HG03457 (cell line): ENCODE measurements around the gene SHCBP1L.

Experiments
- ATAC-seq: cut with Tn5 transposase; IDR thresholded peaks from one replicate; pipeline ENCODE4 v1.9.1; 2021; ENCODE audit warnings: moderate number of reproducible peaks; ENCODE audit not compliant: unreplicated experiment

SHCBP1L gene

DNA sequence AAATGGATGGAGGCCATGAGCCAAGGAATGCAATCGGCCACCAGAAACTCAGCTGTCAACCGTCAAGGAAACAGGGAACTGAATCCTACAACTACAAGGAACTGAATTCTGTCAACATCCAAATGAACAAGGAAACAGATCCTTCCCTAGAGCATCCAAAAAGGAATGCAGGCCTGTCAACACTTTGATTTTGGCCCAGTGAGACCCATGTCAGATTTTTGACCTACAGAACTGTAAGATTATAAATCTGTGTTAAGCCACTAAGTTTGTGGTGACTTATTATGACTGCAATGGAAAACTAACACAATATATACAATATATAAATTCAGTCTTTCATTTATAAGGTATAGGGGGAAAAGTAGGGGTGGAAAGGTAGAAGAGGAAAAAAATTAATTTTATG lies 55.3 kb downstream of the SHCBP1L start:
- ATAC-seq: no peak

DNA sequence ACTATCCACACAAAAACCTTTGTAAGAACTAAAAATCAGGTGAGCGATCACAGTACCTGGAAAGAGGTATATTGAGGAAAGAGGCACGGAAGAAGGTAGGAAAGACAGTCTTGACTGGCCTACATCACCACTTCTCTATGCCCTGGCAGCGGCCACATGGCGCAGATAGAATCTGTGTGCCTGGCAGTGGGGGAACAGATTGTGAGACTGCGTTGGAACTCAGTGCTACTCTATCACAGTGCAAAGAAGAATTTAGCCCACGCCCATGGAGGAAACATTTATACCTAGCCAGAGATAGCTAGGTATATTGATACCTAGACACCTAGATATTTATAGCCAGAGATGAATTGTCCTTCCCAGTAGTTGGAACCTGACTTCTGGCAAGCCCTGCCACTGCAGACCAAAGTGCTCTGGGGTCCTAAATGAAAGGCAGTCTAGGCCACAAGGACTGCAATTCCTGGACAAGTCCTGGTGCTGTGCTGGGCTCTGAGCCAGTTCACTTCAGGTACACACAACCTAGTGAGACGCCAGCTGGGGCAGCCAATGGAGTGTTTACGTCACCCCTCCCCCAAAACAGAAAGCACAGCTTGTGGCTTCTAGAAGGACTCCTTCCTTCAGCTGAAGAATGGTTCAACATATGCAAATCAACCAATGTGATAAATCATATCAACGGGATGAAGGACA lies 61.9 kb downstream of the SHCBP1L start:
- no peak for ATAC-seq

DNA sequence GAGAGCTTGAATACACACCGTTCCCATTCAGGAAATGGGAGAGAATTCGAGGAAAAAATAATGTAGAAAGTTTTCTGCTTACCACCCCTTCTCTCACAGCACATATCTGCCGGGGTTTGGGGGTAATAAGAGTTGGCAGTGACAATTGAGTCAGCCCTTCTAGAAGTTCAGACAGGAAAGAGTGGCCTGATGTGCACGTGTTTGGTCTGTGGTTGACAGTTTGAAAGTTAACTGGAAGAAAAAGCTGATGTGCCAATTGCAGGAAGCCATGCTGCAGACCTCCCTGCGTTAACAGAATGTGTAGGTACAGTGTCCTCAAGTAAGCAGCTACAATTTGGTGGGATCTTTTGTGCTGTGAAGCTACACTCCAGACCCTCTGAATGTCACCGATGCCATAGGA lies 63.0 kb downstream of the SHCBP1L start:
- ATAC-seq: no peak

DNA sequence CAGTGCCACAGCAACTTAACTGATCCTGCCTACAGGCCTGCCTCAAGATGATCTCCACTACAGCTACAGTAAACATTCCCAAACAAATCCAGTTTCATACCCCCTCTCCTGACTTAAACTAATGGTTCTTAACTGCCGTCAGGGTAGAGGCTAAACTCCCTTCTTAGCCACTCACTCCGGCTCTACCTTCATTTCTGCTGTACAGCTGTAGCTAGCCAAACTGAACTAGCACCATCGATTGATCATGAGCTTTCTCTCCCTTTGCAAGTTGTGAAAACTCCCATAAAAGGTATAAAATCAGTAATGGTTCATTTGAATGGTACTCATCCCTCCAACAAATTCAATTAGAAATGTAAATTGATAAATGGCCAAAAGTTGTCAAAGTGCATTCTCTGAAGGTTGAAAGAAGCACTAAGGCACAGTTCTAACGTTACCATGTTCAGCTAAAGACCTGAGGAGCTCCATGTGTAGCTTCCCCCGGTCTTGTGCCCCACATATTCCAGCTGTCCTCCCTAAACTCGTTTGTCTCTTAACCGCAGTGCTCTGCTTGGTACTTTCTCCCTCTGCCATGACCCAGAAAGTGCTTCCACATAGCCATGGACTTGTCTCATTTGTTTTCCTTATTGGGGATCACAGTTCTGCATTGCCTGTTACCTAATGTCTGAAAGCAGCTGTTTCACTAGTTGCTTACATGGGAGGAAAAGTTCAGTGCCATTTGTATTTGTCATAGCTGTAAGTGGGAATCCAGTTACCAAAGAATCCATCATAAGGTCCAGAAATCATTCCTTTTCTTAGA lies 64.0 kb downstream of the SHCBP1L start:
- ATAC-seq: no peak

DNA sequence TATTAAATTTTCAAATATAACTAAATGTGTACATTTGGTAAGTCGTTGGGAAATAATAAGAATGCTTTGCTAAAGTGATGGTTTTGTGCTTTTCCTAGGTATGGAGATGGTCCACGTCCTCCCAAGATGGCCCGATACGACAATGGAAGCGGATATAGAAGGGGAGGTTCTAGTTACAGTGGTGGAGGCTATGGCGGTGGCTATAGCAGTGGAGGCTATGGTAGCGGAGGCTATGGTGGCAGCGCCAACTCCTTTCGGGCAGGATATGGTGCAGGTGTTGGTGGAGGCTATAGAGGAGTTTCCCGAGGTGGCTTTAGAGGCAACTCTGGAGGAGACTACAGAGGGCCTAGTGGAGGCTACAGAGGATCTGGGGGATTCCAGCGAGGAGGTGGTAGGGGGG lies 66.0 kb downstream of the SHCBP1L start:
- no peak for ATAC-seq

DNA sequence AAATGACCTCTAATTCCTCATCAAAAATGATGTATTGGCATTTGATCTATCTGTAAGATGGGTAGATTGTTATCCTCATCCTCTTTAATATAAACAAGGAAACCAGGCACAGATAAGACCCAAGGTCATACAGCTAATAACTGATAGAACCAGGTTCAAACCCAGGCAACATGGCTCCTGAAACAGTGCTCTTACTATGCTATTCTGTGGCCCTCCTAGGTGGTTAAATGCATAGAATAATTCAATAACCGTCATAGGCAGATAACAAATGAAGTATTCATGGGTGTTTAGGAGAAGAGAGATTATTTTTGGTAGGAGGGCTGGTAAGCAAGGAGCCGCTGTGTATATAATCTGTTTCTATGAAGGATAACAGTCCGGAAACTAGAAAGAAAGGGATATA lies 67.4 kb downstream of the SHCBP1L start:
- no peak for ATAC-seq

DNA sequence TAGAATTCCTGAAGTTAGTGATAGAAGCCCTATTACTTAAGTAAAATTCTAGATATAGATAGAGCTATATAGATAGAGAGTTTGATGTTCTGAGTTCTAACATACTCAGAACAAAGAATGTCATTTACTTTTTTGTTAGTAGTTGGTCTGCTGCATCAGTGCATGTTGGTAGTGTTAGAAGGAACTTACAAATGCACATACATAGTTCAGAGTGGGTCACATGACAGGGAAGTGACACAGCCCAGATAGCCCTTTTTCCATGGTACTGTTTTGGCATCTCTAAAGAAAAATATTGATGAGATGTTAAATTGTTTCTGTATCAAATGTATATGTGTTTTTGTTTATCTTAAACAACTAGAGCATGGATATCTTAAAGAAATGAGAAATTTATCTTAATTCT lies 68.1 kb downstream of the SHCBP1L start:
- no peak for ATAC-seq

DNA sequence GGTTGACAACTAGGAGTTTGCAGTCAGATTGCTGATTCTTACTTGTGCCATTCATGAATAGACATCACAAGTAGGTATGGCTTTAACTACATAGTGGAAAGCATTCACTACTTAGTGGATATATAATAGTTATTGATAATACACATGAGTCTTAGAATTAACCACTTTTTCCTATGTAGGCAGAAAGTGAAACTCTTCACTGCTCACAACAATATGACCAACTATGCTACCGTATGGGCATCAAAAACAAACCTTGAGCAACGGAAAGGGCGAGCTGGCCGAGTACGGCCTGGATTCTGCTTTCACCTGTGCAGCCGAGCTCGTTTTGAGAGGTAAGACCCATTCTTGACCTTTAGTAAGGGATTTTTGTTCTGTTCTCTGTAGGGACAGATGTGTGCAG lies 75.1 kb downstream of the SHCBP1L start:
- ATAC-seq: no peak

DNA sequence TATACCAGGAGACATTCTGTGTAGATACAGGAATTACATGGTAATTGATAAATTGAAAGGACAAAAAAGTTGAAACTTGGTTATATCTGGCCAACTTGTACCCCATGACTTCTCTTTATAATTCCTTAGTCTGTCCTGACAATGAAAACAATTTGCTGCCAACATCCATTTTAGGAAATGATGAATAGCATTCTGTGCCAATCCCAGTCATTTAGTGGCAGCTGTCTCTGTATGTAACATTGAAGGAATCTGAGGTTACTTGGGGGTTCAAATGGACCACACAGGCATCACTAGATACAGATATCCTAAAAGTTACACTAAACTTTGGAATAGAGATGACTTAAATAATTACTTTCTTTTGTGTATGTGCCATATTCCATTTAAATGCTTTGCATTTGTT lies 75.6 kb downstream of the SHCBP1L start:
- no peak for ATAC-seq

DNA sequence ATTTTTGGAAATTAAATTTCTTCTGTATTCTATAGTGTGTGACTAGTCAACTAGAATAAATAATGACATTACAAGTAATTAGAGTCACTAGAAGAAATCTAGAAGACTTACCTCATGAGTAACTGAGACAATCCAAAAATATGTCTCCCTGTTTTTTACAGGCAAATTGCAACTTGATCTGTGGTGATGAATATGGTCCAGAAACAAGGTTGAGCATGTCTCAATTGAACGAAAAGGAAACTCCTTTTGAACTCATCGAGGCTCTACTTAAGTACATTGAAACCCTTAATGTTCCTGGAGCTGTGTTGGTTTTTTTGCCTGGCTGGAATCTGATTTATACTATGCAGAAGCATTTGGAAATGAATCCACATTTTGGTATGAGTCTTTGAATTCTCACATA lies 77.1 kb downstream of the SHCBP1L start:
- no peak for ATAC-seq

DNA sequence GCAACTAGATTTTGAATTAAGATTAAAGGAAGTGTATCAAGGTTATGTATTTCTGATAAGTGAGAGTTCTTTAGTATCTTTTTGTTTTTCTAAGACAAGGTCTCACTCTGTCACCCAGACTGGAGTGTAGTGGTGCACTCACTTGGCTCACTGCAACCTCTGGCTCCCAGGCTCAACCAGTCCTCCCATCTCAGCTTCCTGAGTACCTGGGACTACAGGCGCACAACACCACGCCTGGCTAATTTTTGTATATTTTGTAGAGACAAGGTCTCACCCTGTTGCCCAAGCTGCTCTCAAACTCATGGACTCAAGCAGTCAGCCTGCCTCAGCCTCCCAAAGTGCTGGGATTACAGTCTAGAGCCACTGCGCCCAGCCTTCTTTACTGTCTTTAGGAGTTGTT lies 80.1 kb downstream of the SHCBP1L start:
- ATAC-seq: no peak

DNA sequence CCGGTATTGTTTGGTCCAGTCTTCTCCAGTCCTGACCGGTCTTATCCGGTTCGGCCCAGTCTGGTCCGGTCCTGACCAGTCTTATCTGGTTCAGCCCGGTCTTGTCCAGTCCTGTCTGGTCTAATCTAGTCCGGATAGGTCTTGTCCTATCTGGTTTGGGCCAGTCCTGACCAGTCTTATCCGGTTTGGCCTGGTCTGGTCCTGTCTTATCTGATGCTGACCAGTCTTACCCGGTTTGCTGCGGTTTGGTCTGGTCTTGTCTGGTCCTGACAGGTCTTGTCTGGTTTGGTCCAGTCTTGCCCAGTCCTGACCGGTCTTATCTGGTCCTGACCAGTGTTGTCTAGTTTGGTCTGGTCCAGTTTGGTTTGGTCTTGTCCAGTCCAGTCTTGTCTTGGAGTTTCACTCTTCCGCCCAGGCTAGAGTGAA lies 83.7 kb downstream of the SHCBP1L start:
- ATAC-seq: no peak

DNA sequence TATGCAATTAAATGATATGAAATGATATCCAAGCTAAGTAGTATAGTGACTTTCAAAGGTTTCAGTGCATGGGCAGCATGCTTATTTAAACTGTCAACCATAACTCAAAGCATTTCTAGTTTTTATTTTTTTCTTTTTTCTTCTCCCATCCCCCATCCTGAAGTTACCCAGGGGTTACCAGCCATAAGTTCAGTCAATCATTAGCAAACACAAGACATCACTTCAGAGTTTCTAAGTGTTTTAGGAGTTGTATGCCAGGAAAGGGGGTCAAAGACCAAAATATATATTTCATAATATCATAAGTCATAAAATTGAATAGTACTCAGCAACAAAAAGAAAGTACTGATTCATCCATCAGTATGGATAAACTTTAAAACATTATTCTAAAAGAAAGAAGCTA lies 85.1 kb downstream of the SHCBP1L start:
- ATAC-seq: no peak

DNA sequence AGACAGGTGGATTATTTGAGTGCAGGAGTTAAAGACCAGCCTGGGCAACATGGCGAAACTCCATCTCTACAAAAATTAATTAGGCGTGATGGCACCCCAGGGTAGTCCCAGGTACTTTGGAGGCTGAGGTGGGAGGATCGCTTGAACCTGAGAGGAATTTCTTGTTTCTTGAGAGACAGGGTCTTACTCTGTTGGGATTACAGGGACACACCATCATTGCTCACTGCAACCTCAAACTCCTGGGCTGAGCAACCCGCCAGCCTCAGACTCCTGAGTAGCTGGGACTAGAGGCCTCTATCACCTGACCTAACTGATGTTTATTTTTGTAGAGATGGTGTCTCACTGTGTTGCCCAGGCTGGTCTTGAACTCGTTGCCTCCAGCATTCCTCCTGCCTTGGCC lies 89.0 kb downstream of the SHCBP1L start:
- no peak for ATAC-seq

DNA sequence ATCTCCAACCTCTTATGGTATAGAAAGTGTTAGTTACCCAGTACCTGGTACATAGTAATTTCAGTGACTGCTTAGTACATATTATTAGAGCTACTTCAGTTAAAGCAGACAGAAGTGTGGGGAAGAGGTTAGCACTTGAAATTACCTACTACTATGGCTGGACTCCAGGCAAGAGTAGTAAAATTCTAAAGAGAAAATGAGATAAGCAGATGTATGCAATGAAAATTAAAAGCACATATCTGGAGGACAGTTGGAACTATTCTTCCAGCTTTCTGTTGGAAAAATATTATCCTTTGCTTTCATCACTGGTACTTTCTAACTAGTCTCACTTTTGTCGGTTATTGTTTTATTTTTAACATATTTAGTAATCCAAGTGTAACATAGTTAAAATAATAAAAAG lies 90.1 kb downstream of the SHCBP1L start:
- no peak for ATAC-seq

DNA sequence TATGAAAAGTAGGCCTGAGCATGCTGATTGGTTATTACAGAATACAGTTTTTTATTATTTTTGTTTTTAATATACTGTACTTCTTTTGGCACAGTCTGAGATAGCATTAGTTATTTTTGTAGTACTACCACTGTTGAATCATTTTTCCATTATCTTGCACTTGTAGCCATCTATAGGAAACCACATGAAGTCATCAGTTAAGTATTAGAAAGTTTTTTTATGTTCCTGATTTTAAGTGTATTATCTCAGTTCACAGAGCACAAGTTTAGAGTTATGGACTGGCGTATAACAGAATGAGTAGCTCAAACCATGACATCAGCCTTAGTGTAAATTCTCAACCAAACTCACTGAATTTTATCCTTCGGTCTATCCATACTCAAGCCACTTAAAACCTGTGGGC lies 91.0 kb downstream of the SHCBP1L start:
- no peak for ATAC-seq

DNA sequence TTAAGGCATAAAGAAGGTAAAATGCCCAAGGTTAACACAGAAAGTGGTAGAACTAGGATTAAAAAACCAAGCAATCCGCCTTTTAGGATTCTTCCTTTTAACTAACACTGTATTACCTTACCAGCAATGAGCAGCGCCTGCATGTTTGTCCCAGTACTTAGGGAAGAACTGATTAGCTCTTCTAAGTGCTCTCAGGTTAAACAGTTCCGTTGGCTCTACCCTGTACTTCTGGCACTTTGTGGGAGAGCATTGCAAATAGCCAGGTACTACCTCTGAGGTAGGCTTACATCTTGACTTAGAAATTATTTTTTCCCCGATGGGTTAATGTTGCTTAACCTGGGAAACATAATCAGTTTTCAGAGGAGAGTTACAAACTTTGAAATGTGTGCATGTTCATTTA lies 92.3 kb downstream of the SHCBP1L start:
- ATAC-seq: no peak

DNA sequence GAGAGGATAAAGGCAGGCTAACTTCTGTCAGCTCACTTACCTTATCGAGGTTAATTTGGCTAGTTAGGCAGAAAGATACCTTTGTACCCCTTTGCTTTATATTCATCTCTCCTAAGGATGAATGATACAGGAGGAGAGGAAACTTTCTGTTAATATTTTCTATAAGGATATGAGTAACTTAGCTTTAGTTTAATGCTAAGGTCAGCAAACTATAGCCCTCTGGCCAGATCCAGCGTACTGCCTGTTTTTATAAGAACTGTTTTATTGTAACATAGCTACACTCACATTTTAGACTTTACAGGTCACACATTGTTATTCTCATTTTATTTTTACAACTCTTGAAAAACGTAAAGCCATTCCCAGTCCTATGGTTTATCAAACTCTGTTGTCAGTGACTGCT lies 95.8 kb downstream of the SHCBP1L start:
- no peak for ATAC-seq

DNA sequence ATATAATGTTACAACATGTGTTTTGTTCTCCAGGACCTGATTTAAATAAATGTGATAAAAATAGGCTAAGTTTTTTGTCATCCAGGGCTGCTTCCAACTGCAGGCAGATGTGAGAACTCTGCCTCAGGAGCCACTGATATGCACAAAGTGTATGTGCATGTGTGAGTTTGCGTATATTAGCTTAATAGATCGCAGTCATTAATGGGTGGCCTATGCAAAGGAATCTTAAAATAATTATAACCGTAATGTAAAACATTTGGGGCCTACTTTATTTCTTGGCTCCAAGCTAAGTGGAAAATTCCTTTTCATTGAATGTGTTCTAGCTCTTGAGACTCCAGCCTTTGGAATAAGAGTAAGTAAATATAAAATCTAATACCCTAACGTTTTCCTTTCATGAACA lies 97.1 kb downstream of the SHCBP1L start:
- ATAC-seq: no peak

DNA sequence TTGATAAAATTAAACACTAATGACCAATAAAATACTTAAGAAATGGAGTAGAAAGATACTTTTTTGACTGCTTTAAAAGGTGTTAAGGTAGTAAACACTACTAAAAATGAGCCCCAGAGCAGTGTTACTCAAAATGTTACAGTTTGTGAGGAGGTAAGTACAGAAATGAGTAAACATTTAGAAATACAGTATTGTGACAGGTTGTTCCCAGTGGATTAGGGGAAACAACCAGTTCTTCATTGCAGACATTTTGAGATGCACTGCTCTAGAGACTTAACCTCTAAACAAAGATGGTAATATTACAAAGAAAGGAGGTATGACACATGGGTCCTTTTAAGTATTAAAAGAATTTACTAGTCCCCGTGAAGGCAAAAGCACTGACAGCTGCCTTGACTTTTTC lies 101.1 kb downstream of the SHCBP1L start:
- ATAC-seq: no peak

DNA sequence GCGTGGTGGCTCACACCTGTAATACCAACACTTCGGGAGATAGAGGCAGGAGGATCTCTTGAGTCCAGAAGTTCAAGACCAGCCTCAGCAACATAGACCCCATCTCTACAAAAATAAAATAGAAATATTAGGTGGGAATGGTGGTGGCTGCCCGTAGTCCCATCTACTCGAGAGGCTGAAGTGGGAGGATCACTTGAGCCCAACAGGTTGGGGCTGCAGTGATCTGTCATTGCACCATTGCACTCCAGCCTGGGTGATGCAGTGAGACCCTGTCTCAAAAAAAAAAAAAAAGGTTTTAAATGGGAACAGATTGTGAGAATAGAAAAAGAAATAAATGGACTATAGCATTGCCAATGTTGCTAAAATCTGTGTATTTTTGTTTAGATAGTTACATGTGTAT lies 102.6 kb downstream of the SHCBP1L start:
- no peak for ATAC-seq
